Measurements from ENCODE around the gene GAS7.

DNA sequence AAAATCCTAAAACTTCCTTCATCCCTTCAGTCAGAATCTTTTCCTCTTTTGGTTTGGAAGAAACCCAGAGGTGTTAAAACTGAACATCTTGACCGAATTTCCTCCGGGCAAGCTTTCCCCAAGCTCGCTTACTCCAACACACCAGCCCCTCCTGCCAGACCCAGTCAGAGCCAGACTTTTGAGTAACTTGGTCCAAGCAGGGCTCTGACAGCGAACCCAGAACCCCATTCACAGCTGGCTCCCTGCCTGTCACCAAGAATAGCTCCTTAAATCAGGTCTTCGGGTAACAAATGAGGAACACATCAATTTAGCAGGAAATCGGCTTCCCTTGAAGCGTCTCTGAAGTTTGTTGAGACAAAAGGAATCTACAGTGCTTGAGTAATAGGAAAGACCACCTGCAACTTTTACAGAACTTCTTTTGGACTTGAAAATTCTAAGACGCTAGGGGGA lies 27.3 kb downstream of the GAS7 start:
- TF ChIP-seq, protein P1, sequence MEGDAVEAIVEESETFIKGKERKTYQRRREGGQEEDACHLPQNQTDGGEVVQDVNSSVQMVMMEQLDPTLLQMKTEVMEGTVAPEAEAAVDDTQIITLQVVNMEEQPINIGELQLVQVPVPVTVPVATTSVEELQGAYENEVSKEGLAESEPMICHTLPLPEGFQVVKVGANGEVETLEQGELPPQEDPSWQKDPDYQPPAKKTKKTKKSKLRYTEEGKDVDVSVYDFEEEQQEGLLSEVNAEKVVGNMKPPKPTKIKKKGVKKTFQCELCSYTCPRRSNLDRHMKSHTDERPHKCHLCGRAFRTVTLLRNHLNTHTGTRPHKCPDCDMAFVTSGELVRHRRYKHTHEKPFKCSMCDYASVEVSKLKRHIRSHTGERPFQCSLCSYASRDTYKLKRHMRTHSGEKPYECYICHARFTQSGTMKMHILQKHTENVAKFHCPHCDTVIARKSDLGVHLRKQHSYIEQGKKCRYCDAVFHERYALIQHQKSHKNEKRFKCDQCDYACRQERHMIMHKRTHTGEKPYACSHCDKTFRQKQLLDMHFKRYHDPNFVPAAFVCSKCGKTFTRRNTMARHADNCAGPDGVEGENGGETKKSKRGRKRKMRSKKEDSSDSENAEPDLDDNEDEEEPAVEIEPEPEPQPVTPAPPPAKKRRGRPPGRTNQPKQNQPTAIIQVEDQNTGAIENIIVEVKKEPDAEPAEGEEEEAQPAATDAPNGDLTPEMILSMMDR (IDR thresholded peaks at IDR 0.05), result no peak
- TF ChIP-seq POLR2AphosphoS5 (IDR thresholded peaks at IDR 0.05) (no peak), POLR2A (IDR thresholded peaks at IDR 0.05) (no peak)
